Anterior cingulate cortex (tissue), 58 donors: Measurements from ENCODE around the gene MOBP.

Experiments
- DNase-seq, 58 donors: peaks; one replicate each; lab custom pipeline; 2025; lab: John Stamatoyannopoulos, UW

MOBP gene

GRCh38 chr3:39531665-39532064, 64.2 kb downstream of the MOBP start:
- DNase-seq = no peak

GRCh38 chr3:39532777-39533176, 65.3 kb downstream of the MOBP start:
- DNase-seq = no peak

GRCh38 chr3:39533226-39533625, 65.7 kb downstream of the MOBP start:
- DNase-seq = no peak

- no peak for DNase-seq
Measured at GRCh38 chr3:39540162-39540921, 72.9 kb downstream of the MOBP start.

GRCh38 chr3:39541442-39541841, 74.0 kb downstream of the MOBP start:
- DNase-seq = no peak

GRCh38 chr3:39541917-39542329, 74.4 kb downstream of the MOBP start:
- peak in 2 of 58 donors; percentile 2 to 28 for DNase-seq

GRCh38 chr3:39542588-39542988, 75.1 kb downstream of the MOBP start:
- no peak for DNase-seq

GRCh38 chr3:39548282-39548681, 80.8 kb downstream of the MOBP start:
- DNase-seq = no peak

GRCh38 chr3:39550354-39551051, 83.0 kb downstream of the MOBP start:
- DNase-seq = no peak
